ENCODE measurements around the gene CCDC88C. TPM values are rescaled to one million over a fixed set of nuclear protein-coding genes. Genes with fewer than 3 reads are reported as not detected.

The CCDC88C gene
- polyA plus RNA-seq, 2 of the 4 experiments (the other 2 are of a cell fraction), result 2.9 to 3.7 TPM

GRCh38 chr14:91375720-91376452 is 41.7 kb downstream of the CCDC88C start:
- ATAC-seq, result no peak
- H3K4me3 ChIP-seq, result no peak overlapping the region
- H3K4me2 ChIP-seq, result no peak overlapping the region
- POLR2A ChIA-PET, result no interaction called here
- no peak overlapping the region for H3K27ac ChIP-seq
- 84% methylated on average over 25 of the region's 25 CpGs for WGBS (ENCODE audit: missing lambda C conversion rate)
- H3K9me3 ChIP-seq, result no peaks in the 10 kb centered on the region
- DNase-seq (ENCODE audit: low read depth in 1 of 2, low spot score in 1 of 2), result no peak
- no peak for FAIRE-seq
- TF ChIP-seq FOXS1 (CRISPR knock-in tag; IDR thresholded peaks at IDR 0.05) (no peak), POLR2AphosphoS2 (conservative IDR thresholded peaks at IDR 0.05; ENCODE audit: low read length) (no peak), MYC (IDR thresholded peaks at IDR 0.05; ENCODE audit: borderline replicate concordance, low read length) (no peak), HEYL (CRISPR knock-in tag; IDR thresholded peaks at IDR 0.05) (no peak), HOXB5 (CRISPR knock-in tag; IDR thresholded peaks at IDR 0.05) (no peak), NPAS2 (CRISPR knock-in tag; IDR thresholded peaks at IDR 0.05; ENCODE audit: borderline replicate concordance) (no peak)
- TF ChIP-seq, protein P1, sequence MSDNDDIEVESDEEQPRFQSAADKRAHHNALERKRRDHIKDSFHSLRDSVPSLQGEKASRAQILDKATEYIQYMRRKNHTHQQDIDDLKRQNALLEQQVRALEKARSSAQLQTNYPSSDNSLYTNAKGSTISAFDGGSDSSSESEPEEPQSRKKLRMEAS (IDR thresholded peaks at IDR 0.05), result no peak
- CTCF ChIA-PET, result interaction anchor here (2.1 kb wide), 1 partner anchor 52 kb away, joined by 8 read pairs; no protein-coding TSS in a partner anchor
- H3K4me1 ChIP-seq, result 0 out of 3 replicates have a peak, but pooled peaks cover 3% of the 10 kb centered on the region

GRCh38 chr14:91374879-91375702 is 42.5 kb downstream of the CCDC88C start:
- Histone ChIP-seq H3K4me1 (0 out of 3 replicates have a peak, but pooled peaks cover 3% of the 10 kb centered on the region), H3K4me3 (no peak overlapping the region), H3K27ac (no peak overlapping the region), H3K9me3 (no peaks in the 10 kb centered on the region), H3K4me2 (no peak overlapping the region)
- DNase-seq (ENCODE audit: low read depth in 1 of 2, low spot score in 1 of 2) (no peak), FAIRE-seq (no peak), ATAC-seq (no peak)
- ChIA-PET POLR2A (no interaction called here), CTCF (interaction anchor here (1.0 to 2.1 kb wide), 2 partner anchors 45 to 51 kb away, joined by 3 to 8 read pairs; no protein-coding TSS in a partner anchor)
- no peak for TF ChIP-seq BHLHE40 (IDR thresholded peaks at IDR 0.05; ENCODE audit: low read depth, low read length)
- TF ChIP-seq ELK1 (IDR thresholded peaks at IDR 0.05; ENCODE audit: low read depth, low read length), result no peak
- no peak for TF ChIP-seq EP300 (IDR thresholded peaks at IDR 0.05)
- no peak for TF ChIP-seq PBX3 (IDR thresholded peaks at IDR 0.05)
- TF ChIP-seq NFE2L2 (conservative IDR thresholded peaks at IDR 0.05; ENCODE audit: low read length), result no peak
- TF ChIP-seq MAFK (IDR thresholded peaks at IDR 0.05; ENCODE audit: partially characterized antibody), result no peak
- TF ChIP-seq, protein P2, sequence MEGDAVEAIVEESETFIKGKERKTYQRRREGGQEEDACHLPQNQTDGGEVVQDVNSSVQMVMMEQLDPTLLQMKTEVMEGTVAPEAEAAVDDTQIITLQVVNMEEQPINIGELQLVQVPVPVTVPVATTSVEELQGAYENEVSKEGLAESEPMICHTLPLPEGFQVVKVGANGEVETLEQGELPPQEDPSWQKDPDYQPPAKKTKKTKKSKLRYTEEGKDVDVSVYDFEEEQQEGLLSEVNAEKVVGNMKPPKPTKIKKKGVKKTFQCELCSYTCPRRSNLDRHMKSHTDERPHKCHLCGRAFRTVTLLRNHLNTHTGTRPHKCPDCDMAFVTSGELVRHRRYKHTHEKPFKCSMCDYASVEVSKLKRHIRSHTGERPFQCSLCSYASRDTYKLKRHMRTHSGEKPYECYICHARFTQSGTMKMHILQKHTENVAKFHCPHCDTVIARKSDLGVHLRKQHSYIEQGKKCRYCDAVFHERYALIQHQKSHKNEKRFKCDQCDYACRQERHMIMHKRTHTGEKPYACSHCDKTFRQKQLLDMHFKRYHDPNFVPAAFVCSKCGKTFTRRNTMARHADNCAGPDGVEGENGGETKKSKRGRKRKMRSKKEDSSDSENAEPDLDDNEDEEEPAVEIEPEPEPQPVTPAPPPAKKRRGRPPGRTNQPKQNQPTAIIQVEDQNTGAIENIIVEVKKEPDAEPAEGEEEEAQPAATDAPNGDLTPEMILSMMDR (IDR thresholded peaks at IDR 0.05), result no peak
- no peak for TF ChIP-seq ZNF302 (CRISPR knock-in tag; IDR thresholded peaks at IDR 0.05)
- TF ChIP-seq KDM5A (IDR thresholded peaks at IDR 0.05), result no peak
- TF ChIP-seq HEYL (CRISPR knock-in tag; IDR thresholded peaks at IDR 0.05), result no peak
- no peak for TF ChIP-seq GATA3 (IDR thresholded peaks at IDR 0.05; ENCODE audit: borderline replicate concordance)
- TF ChIP-seq ZSCAN20 (CRISPR knock-in tag; IDR thresholded peaks at IDR 0.05), result no peak
- TF ChIP-seq FOSL2 (IDR thresholded peaks at IDR 0.05), result no peak
- TF ChIP-seq FOSL2 (CRISPR knock-in tag; IDR thresholded peaks at IDR 0.05), result no peak
- TF ChIP-seq MAZ (IDR thresholded peaks at IDR 0.05; ENCODE audit: borderline replicate concordance, low read depth, low read length), result no peak
- no peak for TF ChIP-seq RCOR1 (IDR thresholded peaks at IDR 0.05; ENCODE audit: low read depth, low read length)
- TF ChIP-seq RAD21 (conservative IDR thresholded peaks at IDR 0.05 in 1 of 2, IDR thresholded peaks at IDR 0.05 in 1 of 2), result no peak
- 90% methylated on average over 26 of the region's 26 CpGs for WGBS (ENCODE audit: missing lambda C conversion rate)

All from A549 (cell line).